HG03095 (cell line): ENCODE measurements around the gene CBY2.
"Not testable (repeated sequence)": the region's sequence is repeated elsewhere in the genome, so short reads cannot be mapped to it uniquely, and the experiment has no call there.

Source experiments
- ATAC-seq: cut with Tn5 transposase; IDR thresholded peaks from one replicate; pipeline ENCODE4 v1.9.1; 2021; ENCODE audit warnings: moderate library complexity; ENCODE audit not compliant: unreplicated experiment

Gene CBY2, protein sequence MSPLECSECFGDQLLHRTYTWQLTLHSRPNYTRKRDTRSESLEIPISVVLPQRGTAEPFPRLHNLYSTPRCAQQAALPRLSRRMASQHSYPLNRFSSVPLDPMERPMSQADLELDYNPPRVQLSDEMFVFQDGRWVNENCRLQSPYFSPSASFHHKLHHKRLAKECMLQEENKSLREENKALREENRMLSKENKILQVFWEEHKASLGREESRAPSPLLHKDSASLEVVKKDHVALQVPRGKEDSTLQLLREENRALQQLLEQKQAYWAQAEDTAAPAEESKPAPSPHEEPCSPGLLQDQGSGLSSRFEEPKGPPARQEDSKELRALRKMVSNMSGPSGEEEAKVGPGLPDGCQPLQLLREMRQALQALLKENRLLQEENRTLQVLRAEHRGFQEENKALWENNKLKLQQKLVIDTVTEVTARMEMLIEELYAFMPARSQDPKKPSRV

DNA sequence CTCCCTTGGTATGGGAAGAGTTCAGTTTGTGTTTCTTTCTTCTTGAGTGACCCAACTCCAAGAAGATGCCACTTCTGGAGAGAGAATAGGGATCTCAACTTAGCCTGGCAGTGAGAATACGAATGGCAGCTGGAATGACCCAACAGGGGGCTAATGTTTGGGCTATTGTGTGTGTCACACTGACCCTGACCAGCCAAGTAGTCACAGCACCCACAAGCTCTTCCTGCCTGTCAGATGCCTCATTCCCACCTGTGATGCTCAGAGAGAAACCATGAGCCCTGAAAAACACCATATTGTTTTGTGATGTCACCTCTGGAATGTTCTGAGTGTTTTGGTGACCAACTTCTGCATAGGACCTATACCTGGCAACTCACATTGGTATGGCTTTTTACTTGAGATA is at the start of gene CBY2:
CBY2 (plus strand) TSS at position 233 of the 400 bp plus-strand sequence; CDS start at position 304, 71 bp downstream.
- no peak for ATAC-seq

DNA sequence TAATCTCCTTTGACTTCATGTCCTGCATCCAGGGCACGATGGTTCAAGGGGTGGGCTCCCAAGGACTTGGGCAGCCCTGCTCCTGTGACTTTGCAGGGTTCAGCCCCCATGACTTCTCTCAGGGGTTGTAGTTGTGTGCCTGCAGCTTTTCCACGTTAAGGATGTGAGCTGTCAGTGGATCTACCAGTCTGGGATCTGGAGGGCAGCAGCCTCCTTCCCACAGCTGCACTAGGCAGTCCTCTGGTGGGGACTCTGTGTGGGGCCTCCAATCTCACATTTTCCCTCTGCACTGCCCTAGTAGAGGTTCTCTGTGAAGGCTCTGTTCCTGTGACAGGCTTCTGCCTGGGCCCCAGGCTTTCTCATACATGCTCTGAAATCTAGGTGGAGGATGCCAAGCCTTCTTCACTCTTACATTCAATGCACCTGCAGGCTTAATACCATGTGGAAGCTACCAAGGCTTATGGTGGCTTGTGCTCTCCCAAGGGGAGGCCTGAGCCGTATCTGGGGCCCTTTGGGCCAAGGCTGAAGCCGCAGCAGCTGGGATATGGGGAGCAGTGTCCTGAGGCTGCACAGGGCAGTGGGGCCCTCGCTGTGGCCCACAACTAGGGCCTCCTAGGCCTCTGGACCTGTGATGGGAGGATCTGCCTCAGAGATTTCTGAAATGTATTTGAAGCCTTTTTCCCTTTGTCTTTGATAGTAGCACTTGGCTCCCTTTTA is 47.3 kb upstream of the CBY2 start:
- ATAC-seq: no peak

DNA sequence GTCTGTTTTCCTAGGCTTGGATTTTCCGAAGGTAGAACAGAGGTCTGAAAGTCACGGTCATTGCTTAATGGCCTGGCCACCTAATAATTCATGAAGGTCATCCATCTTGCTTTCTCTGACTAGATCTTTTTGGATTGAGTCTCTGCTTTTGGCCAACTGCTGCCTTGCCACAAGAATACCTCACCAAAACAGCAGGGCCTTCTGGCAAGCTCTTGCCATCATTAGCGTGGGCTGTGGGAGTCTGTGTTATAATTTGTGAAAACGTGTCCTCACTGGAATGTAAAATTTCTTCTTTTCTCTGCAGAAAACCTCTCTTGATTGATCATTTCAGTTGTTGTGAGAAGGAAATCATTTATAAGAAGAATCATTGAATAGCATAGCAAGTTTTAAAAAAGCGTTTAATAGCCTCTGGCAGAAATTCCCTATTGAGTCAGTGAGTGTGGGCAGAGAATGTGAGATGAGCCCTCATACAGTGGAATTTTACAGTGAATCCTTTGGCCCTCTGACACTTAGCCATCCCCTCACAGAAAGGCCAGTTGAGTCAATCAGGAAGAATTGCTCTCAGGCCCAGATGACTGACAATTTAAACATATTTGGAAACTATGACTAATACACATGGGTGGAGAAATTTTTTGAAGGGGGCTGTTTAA is 43.4 kb upstream of the CBY2 start:
- no peak for ATAC-seq

DNA sequence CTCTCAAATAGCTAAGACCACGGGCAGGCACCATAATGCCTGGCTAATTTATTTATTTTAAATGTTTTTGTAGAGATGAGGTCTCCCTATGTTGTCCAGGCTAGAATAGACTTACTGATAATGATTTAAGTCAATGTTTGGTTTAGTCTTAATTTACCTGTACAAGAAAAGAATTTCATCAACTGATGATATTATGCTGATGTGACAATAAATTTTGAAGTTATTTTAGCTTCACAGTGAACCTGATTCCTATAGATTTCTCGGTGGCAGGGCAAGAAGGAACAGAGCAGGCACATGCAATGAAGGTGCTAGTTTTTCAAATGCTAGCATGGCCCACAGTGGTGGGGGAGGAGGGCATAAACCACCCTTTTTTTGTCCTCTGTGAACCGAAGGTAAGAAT is 42.6 kb upstream of the CBY2 start:
- ATAC-seq: no peak

DNA sequence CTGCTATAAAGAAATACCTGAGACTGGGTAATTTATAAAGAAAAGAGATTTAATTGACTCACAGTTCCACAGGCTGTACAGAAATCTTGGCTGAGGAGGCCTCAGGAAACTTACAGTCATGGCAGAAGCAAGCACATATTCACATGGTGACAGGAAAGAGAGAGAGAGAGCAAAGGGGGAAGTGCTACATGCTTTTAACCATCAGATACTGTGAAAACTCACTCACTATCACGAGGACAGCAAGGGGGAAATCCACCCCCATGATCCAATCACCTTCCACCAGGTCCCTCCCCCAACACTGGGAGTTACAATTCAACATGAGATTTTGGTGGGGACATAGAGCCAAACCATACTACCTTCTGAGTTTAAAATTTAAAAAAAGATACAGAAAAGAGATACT is 41.7 kb upstream of the CBY2 start:
- not testable (repeated sequence) for ATAC-seq

DNA sequence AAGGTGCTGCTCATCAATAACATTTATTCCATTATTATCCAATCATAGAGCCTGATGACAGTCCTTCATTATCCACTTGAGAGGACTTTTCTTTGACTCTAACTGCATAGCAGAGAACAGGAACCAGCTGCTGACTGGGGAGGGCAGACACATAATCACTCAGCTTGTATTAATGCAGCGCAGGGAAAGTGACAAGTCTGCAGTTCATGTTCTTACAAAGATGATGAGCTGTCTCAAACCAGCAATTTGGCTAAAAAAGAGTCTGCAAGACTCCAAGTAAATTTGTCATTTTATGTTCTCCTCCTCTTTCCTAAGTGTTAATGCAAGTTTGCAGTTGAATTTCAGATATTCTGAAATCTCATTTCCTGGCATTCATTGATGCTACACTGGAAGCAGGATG is 40.0 kb upstream of the CBY2 start:
- no peak for ATAC-seq

DNA sequence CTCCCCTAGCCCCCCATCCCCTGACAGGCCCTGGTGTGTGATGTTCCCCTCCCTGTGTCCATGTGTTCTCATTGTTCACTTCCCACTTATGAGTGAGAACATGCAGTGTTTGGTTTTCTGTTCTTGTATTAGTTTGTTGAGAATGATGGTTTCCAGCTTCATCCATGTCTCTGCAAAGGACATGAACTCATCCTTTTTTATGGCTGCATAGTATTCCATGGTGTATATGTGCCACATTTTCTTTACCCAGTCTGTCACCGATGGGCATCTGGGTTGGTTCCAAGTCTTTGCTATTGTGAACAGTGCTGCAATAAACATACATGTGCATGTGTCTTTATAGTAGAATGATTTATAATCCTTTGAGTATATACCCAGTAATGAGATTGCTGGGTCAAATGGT is 39.2 kb upstream of the CBY2 start:
- not testable (repeated sequence) for ATAC-seq

DNA sequence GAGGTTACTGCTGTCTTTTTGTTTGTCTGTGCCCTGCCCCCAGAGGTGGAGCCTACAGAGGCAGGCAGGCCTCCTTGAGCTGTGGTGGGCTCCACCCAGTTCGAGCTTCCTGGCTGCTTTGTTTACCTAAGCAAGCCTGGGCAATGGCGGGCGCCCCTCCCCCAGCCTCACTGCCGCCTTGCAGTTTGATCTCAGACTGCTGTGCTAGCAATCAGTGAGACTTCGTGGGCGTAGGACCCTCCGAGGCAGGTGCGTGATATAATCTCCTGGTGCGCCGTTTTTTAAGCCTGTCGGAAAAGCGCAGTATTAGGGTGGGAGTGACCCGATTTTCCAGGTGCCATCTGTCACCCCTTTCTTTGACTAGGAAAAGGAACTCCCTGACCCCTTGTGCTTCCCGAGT is 32.5 kb upstream of the CBY2 start:
- ATAC-seq: not testable (repeated sequence)

DNA sequence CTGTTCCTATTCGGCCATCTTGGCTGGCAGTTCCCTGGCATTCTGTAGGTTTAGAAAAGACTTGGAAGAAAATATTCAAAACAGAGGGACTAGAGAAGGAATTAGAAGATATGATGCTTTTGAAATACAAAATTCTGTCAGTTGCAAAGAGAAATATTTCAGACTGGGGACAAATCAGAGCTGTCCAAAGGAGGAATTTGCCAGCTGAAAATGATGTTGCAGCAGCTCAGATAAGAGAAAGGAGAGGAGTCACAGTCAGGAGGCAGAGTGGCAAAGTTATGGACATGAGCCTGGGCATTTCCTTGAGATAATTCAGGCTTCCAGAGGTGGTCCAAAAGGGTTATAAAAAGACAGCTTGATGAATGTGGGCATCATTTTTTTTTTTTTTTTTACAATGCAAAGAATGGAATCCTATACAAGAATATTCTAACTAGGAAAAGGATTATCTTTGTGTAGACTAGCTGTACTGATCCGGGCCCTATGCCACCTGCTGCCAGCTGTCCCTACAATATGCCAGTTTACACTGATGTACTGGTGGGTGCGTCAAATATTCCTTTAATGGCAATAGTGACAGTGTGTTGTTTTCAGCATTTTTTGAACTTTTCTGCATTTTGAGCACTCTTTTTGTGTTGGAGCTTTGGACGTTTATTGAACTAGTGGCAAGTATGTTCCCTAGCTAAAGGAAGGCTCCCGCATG is 31.8 kb upstream of the CBY2 start:
- ATAC-seq: no peak

DNA sequence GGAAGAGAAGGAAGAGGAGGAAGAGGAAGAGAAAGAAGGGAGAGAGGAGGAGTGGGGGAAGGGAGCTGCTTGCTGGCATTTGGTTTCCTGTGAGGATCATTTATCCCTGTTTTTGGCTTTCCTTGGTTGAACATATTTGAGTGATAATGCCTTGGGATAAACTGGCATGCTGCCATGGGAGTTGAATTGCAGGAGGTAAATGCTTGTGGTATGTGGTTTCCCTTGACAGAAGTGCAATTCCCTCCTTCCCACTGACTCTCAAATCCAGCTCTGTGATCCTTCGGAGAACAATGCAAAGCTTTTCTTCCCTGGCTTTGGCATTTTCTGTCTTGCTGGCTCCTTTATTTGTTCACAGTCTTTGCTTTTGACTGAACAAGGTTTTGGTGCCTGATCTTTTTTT is 27.2 kb upstream of the CBY2 start:
- ATAC-seq: no peak

DNA sequence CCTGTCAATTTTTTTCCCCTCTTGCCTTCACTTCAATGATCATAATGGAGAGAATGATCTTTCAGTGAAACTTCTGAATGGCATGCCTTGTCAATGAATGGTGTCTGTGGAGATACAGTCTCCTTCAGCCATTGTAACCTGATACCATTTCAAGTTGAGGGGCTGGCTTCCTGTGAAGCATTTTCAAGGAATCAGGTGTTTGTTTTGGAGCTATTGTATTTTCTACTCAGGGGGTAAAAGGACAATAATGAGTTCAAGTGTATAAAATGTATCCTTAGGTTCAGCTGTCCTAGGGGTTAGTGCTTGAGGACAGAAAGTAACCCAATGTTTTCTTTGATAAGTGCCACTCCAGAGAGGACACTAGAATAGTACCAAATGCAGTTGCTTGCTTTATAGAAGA is 23.8 kb upstream of the CBY2 start:
- no peak for ATAC-seq

DNA sequence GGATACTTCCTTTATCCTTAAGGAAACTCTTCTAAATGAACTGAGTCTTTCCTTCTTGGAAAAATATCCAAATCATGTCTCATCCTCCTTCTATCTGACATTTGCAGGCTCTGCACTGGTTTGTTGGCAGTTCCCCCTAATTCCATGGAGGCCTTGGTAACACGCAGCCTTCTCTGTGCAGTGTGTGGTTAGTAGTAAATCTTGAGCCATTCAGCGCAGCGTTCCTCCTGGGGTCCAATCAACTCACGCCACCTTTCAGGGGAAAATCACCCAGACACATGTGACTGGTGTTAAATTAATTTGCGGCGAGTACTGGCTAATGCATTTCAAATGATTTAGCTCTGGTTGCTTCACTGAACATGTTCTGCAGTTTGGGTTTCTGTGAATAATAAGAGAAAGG is 21.0 kb upstream of the CBY2 start:
- no peak for ATAC-seq

DNA sequence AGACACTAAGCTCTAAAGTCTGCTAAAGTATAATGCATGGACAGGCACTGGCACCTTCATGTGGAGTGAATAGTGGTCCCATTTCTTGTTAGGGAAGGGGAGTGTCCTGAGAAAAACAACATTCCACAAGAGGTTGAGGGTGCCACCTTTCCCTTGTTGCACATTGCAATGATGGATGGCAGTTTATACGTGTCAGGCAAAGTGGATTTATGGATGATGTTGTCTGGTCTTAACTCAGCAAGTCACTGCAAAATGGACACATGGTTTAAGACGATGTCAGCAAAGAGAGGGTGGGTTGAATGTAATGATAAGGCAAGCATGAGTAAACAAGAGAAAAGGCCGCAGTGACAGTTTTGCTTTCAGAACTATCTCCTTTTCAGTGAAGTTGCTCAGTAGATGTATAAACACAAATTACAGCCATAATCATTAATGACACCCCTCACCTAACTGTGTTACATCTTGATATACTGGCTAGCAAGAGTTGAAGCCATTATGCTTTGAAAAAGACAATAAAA is 19.6 kb upstream of the CBY2 start:
- no peak for ATAC-seq

DNA sequence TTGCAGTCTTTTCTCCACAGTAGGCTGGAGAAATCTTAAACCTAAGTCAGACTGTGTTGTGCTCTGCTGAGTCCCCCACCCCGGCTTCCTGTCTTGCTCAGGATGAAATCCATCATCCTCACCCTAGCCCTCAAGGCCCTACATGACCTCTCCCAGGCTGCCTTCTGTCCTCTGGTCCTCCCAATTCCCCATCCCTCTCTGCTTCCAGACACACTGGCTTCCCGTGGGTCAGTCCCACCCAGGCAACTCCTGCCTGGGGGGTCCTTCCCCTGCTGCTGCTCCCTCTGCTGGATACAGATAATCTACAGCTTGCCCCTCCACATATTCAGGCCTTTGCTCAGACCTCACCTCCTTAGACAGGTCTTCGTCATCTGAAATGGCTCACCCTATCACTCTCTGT is 18.4 kb upstream of the CBY2 start:
- no peak for ATAC-seq

DNA sequence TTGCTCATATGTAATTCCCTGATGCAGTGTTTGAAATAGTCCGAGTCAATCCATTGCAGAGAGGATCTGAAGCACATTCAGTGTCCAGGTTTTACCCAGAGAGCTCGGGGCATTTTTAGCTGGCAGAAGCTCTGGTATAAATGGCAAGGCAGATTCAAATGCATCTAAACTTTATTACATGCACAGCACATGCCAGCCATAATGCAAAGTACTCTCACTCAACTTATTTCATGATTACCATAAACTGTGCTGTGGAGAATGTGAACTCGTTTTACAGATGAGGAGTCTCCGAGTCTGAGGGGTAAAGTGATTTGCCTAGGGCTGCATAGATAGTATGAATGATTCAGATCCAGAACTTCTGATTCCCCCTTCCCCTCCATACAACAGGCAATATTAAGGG is 13.5 kb upstream of the CBY2 start:
- no peak for ATAC-seq

DNA sequence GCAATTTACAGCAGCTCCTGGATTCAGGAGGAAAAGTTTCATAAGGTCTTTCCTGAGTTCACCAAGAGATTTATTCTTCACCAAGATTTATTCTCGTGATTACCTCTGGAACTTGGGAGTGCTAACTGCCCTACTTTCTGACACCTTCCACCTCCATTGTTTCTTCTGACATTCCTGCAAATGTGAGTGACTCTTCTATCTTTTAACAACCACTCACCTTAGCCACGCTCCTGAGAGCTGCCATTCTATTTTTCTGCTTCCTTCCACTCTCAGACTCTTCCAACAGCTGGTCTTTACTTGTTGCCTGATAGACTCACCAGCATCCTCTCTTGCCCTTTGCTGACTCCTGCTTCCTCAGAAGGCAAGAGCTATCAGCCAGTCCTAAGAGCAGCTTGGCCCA is 11.5 kb upstream of the CBY2 start:
- no peak for ATAC-seq

DNA sequence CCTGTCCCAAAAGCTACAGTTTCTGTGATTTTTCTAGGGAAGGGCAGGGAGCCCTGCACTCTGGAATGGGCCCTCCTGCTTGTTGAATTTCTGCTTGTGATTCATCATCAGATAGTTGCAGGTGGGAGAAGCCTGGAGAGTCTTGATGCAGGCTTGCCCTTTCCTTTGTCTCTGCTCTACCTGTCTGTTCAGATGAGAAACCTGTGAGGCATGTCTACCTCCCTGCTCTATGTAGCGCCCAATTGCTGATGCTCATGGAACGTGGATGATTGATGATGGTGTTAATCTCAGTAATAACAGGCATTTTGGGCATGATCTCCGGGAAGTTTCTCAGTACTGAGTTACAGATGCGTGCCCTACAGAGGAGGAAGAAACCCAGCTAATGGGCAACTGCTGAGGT is 10.9 kb upstream of the CBY2 start:
- ATAC-seq: no peak

DNA sequence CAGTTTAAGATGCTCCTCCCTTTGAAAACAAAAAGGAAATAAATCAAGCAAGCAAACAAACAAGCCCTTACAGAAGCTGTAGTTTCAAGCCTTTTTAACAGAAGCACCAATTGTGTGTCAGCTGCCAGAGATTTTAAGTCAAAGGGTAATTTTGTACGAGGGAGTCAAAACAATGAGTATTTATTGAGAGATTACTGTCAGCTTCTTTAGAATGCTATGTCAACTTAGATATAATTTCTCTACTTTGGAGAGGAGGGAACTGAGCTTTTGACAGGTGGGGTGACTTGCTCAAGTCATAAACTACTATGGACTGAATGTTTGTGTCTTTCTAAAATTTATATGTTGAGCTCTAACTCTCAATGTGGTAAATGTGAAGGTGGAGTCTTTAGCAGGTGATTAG is 10.5 kb upstream of the CBY2 start:
- no peak for ATAC-seq

DNA sequence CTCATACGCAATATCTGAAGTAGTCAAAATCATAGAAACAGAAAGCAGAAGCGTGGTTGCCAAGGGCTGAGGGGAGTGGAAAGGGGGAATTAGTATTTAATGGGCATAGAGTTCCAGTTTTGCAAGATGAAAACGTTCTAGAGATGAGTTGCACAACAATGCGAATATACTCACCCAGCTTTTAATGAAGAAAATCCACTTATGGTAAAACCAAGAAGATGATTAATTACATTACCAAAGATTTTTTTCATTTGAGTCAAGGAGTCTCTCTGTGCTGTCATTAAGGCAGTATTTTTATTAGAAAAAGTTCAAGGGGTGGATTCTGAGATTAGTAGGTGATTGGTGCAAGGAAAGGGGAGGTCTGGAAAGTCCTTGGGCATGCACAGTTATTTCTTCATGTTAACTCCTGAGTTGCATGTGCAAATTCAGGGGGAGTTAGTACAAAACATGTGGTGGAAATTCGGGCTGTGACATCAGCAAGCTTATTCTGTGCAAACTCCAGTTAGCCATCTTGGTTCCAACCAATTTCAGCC is 6.9 kb upstream of the CBY2 start:
- no peak for ATAC-seq

DNA sequence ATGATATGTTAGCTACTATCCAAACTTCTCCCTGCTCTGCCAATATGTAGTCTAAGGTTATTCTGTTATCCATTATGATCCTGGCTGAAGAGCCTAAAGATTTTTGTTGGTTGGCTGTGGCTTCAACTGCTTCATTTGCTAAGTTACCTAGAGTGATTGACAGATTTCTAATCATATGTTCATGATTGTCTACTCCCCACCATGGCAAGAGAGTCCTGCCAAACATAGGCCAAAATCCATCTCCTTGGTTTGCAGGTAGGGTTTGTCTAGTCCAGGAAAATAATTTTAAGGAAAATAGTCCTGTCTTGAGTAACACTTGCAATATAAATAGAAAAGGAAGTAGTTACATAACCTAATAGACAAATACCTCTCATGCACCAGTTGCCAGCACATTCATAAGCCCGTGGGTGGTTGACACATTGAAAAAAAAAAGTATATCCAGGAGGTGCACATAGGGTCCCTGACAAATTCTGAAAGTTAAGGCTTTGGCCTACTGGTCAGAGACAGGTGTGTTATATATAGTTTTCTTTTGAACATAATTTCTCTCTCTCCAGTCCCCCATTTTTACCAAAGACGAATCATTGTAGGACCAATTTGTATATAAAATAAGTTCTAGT is 5.4 kb upstream of the CBY2 start:
- peak; percentile 22 for ATAC-seq
